ENCODE data around the gene SLC24A3.

DNA sequence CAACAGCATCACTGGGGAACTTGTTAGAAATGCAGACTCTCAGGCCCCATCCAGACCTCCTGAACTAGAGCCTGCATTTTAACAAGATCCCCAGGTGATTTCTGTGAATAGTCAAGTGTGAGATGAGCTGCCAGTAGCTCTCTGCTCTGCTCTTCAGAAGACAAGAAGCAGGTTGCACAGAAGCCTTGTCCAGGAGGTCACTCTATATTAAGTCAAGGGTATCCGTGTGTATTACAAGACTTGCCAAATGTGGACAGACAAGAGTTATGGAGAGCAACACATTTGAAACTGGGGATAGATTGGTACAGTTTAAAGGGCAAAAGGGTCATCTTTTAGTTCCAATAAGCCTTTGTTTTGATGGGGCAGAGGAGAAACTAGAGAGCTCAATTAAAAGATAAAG is 522.4 kb downstream of the SLC24A3 start:
- TF ChIP-seq, protein P1, sequence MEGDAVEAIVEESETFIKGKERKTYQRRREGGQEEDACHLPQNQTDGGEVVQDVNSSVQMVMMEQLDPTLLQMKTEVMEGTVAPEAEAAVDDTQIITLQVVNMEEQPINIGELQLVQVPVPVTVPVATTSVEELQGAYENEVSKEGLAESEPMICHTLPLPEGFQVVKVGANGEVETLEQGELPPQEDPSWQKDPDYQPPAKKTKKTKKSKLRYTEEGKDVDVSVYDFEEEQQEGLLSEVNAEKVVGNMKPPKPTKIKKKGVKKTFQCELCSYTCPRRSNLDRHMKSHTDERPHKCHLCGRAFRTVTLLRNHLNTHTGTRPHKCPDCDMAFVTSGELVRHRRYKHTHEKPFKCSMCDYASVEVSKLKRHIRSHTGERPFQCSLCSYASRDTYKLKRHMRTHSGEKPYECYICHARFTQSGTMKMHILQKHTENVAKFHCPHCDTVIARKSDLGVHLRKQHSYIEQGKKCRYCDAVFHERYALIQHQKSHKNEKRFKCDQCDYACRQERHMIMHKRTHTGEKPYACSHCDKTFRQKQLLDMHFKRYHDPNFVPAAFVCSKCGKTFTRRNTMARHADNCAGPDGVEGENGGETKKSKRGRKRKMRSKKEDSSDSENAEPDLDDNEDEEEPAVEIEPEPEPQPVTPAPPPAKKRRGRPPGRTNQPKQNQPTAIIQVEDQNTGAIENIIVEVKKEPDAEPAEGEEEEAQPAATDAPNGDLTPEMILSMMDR (conservative IDR thresholded peaks at IDR 0.05; ENCODE audit: low read length) = no peak
- TF ChIP-seq EZH2phosphoT487 (IDR thresholded peaks at IDR 0.05; ENCODE audit: borderline replicate concordance) = no peak
